Epithelial cell of esophagus (primary cell): Measurements from ENCODE around the gene STX5.

Experiments used
- DNase-seq: peaks from one replicate; pipeline ENCODE4 v3.0.0; 2010; ENCODE audit warnings: low read depth
- H3K4me3 ChIP-seq: 2 replicates; pipeline ENCODE4 v1.5.1; 2011; ENCODE audit warnings: mild to moderate bottlenecking, low read length, control low read depth
- CTCF ChIP-seq: IDR thresholded peaks from 2 replicates; pipeline ENCODE4 v1.5.1; 2011; ENCODE audit warnings: low read depth, mild to moderate bottlenecking, low read length, control low read depth, inconsistent platforms; ENCODE audit not compliant: insufficient read depth; ENCODE audit errors: missing control alignments

The STX5 gene

GRCh38 chr11:62801071-62801470, 30.8 kb downstream of the STX5 start:
- TF ChIP-seq CTCF: no peak

GRCh38 chr11:62799486-62799885, 32.4 kb downstream of the STX5 start:
- DNase-seq: no peak
- TF ChIP-seq CTCF: no peak
- no peak overlapping the region for H3K4me3 ChIP-seq

More at GRCh38 chr11:62801071-62801470, 30.8 kb downstream of the STX5 start:
- H3K4me3 ChIP-seq: no peak overlapping the region
- peak; percentile 36 for DNase-seq

DNA sequence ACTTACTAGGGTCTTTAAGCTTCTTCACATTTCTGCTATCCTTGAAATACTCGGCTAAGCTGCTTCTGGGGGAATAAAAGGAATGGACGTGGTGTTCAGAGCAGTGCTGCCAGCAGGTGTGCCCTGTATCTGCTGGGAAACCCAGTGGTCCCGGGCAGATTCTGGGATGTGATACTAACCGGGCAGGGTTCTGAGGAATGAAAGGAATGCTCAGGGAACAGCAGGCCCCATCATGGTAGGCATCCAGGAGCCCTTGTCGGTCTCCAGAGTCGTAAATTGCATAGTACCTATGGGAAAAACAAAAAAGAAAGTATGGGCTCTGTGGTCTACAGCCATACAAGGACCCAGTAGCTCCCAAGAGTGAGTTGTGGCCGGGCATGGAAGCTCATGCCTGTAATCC, 35.6 kb downstream of the STX5 start:
- TF ChIP-seq CTCF: no peak
- no peak overlapping the region for H3K4me3 ChIP-seq
- no peak for DNase-seq

GRCh38 chr11:62794201-62794775, 37.6 kb downstream of the STX5 start:
- DNase-seq: no peak
- TF ChIP-seq CTCF: no peak
- H3K4me3 ChIP-seq: no peak overlapping the region

DNA sequence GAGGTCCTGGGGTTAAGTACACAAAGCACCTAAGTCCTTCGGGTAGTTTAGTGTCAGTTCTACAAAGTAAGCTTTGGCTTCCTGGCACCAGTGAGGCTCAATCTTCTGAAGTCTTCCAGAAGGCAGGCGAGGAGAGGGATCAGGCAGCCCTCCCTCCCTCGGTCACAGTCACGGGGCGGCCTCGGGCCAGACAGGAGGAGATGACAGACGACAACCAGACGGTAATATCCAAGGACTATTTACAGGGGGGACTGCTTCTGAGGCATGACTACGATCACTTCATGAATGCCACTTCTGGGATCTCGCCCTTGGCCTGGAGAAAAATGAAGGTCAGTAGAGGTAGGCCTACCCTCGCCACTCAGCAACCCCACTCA, 39.7 kb downstream of the STX5 start:
- no peak for TF ChIP-seq CTCF
- peak overlapping the region; percentile 4 for H3K4me3 ChIP-seq
- DNase-seq: no peak

DNA sequence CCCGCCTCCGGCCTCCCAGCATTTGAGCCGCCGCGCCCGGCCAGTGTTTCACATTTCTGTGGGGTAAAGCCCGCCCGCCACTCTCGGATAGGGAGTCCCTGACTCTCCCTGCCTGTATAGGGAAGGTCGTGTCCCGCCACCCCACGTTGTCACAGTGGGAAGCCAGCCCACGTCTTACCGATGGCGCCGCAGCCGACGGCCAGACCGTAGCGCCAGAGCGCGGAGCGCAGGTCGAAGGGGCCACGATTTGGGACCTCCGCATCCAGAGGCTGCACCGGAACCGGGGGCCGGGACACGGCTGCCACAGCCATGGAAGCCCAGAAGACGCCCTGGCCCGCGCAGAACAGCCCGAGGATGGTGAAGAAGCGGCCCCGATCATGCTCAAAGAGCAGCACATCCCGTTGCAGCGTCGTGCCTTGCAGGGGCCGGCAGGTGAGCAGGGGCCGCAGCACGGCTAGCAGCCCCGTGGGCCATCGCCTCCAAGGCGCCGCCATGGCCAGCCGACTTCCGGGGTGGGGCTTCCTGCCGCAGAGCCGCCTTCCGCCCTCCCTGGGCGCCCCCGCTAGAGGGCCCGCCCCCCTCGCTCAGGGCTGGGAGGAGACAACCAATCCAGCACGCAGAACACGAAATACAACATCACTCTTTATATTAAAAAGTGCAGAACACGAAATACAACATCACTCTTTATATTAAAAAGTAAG, 40.2 kb downstream of the STX5 start, which contains the start of gene TMEM223:
TSS of gene TMEM223 (minus strand) at position 506 of the 701 bp plus-strand sequence. CDS start at position 494, 12 bp downstream.
- peak; percentile 85 for DNase-seq
- no peak for TF ChIP-seq CTCF
- H3K4me3 ChIP-seq: peak within 1 kb of the TSS; percentile 90

DNA sequence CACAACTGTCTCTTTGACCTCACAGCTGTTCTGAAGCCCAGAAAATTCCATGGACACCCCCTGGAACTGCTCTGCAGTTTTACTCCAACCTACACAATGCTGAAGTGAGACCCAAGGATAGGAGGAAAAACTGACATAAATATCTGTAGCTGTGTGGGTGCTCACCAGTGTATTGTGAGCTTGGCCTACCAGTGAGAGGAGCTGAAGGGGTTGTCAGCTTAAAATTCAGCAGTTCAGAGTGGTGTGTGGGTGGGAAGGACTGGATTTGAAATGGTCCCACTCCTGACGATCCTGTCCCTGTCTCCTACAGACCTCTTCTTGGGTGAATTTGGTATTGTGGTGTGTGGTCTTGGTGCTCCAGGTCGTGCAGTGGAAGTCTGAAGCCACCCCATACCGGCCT, 42.3 kb downstream of the STX5 start:
- no peak for DNase-seq
- no peak overlapping the region for H3K4me3 ChIP-seq
- TF ChIP-seq CTCF: no peak
